HCT116 (cell line): ENCODE data around the gene KCNA2. TPM values are rescaled to one million over a fixed set of nuclear protein-coding genes. Genes with fewer than 3 reads are reported as not detected.

ENCODE experiments used
- ATAC-seq: fragments of 200-7000 bp; cut with Tn5 transposase; 2 replicates; pipeline ENCODE4 v1.9.1; 2020; ENCODE audit warnings: mild to moderate bottlenecking, moderate library complexity
- BruUV-seq: library from RNA; stranded (reverse); fragments of 400-500 nt; replicated peaks from 2 replicates; lab custom pipeline; 2021; lab: Mats Ljungman, UMichigan
- CTCF ChIA-PET: fragments of 300-600 bp; sonication (Branson Sonifier 250); formaldehyde crosslinking; loops from one replicate; lab custom pipeline; 2021; ENCODE audit warnings: antibody characterized with exemption; lab: Charles Lee
- POLR2A ChIA-PET: fragments of 300-600, 350-600 bp; sonication (Branson Sonifier 250); formaldehyde crosslinking; loops from one replicate; lab custom pipeline; 2021; ENCODE audit warnings: antibody characterized with exemption; lab: Charles Lee
- RAD21 ChIA-PET, 2 experiments: fragments of 300-600 bp; sonication (Branson Sonifier 250); formaldehyde crosslinking; loops; one replicate each; lab custom pipeline; 2023; ENCODE audit warnings: low total read pairs in 2 of 2; ENCODE audit not compliant: uncharacterized antibody in 2 of 2, unreplicated experiment in 2 of 2, low non-redundant PET in 1 of 2; lab: Charles Lee
- DNase-seq: peaks from one replicate; pipeline ENCODE4 v3.0.0-alpha.2; 2010; ENCODE audit warnings: low read depth, low spot score
- H2AFZ ChIP-seq: fragments of 200-600 bp; shearing (Covaris generic), sonication (generic); 2 replicates; pipeline ENCODE4 v1.6.1; 2017; ENCODE audit warnings: low read depth, mixed run types, mixed read lengths, antibody characterized with exemption, low read length; ENCODE audit not compliant: poor library complexity, severe bottlenecking
- H3K27ac ChIP-seq: 2 replicates; pipeline ENCODE4 v1.5.1; 2012; ENCODE audit warnings: low read depth, low read length
- H3K27me3 ChIP-seq: fragments of 200-600 bp; sonication (generic); 2 replicates; pipeline ENCODE4 v1.6.1; 2016; ENCODE audit warnings: mixed run types, low read length, mixed read lengths; ENCODE audit not compliant: insufficient read depth
- H3K36me3 ChIP-seq, 2 experiments: fragments of 200-500 bp in 1 of 2; fragments of 200-600 bp in 1 of 2; sonication (Bioruptor generic) in 1 of 2; sonication (generic) in 1 of 2; 2 replicates each; pipeline versions ENCODE4 v1.5.1 to v1.6.1; 2014 to 2016; ENCODE audit warnings: low read length in 2 of 2, inconsistent platforms in 1 of 2, mixed read lengths in 1 of 2, mixed run types in 1 of 2; ENCODE audit not compliant: insufficient read depth in 2 of 2, control insufficient read depth in 1 of 2
- H3K4me1 ChIP-seq, 2 experiments: fragments of 200-600 bp in 1 of 2; sonication (generic) in 1 of 2; 2 replicates each; pipeline versions ENCODE4 v1.5.1 to v1.6.1; 2012 to 2017; ENCODE audit warnings: low read length in 2 of 2, inconsistent platforms in 1 of 2, mild to moderate bottlenecking in 1 of 2, mixed read lengths in 1 of 2, mixed run types in 1 of 2, moderate library complexity in 1 of 2; ENCODE audit not compliant: insufficient read depth in 2 of 2, control insufficient read depth in 1 of 2
- H3K4me2 ChIP-seq: fragments of 200-600 bp; sonication (generic); 2 replicates; pipeline ENCODE4 v1.6.1; 2017; ENCODE audit warnings: mixed run types, low read length, mixed read lengths
- H3K4me3 ChIP-seq, 2 experiments: fragments of 200-600 bp in 1 of 2; sonication (generic) in 1 of 2; replicated peaks in 1 of 2; 2 replicates each; pipeline ENCODE4 v1.5.1; 2011 to 2016; ENCODE audit warnings: low read length in 2 of 2, control low read depth in 1 of 2, low read depth in 1 of 2, mild to moderate bottlenecking in 1 of 2, mixed read lengths in 1 of 2, mixed run types in 1 of 2
- H3K79me2 ChIP-seq: fragments of 200-600 bp; sonication (generic); 2 replicates; pipeline ENCODE4 v1.6.1; 2017; ENCODE audit warnings: mild to moderate bottlenecking, mixed run types, low read length, moderate library complexity, mixed read lengths; ENCODE audit not compliant: insufficient read depth
- H3K9ac ChIP-seq: fragments of 200-600 bp; sonication (generic); 2 replicates; pipeline ENCODE4 v1.6.1; 2016; ENCODE audit warnings: low read length, mixed read lengths
- H3K9me2 ChIP-seq: fragments of 200-600 bp; sonication (generic), shearing (Covaris generic); 2 replicates; pipeline ENCODE4 v1.6.1; 2017; ENCODE audit warnings: mixed run types, mild to moderate bottlenecking, moderate library complexity; ENCODE audit not compliant: insufficient read depth
- H3K9me3 ChIP-seq, 2 experiments: fragments of 200-500 bp in 1 of 2; fragments of 200-600 bp in 1 of 2; sonication (Bioruptor generic) in 1 of 2; sonication (generic) in 1 of 2; 2 replicates each; pipeline ENCODE4 v1.6.1; 2014 to 2017; ENCODE audit warnings: low read length in 2 of 2, mixed read lengths in 2 of 2, inconsistent platforms in 1 of 2, low read depth in 1 of 2, mild to moderate bottlenecking in 1 of 2, mixed run types in 1 of 2, moderate library complexity in 1 of 2; ENCODE audit not compliant: control insufficient read depth in 1 of 2, insufficient read depth in 1 of 2
- H4K20me1 ChIP-seq: fragments of 200-600 bp; sonication (generic), shearing (Covaris generic); 2 replicates; pipeline ENCODE4 v1.6.1; 2017; ENCODE audit warnings: mixed run types, mild to moderate bottlenecking, moderate library complexity; ENCODE audit not compliant: insufficient read depth
- ATF3 ChIP-seq: IDR thresholded peaks from 2 replicates; pipeline ENCODE4 v1.6.1; 2012
- CTCF ChIP-seq, 3 experiments: fragments of 200-600 bp in 1 of 3; sonication (generic) in 1 of 3; IDR thresholded peaks in 2 of 3; conservative IDR thresholded peaks in 1 of 3; 2 replicates each; pipeline ENCODE4 v1.5.1; 2012 to 2017; ENCODE audit warnings: low read depth in 2 of 3, low read length in 2 of 3, antibody characterized with exemption in 1 of 3, borderline replicate concordance in 1 of 3, control low read depth in 1 of 3, mild to moderate bottlenecking in 1 of 3, mixed read lengths in 1 of 3, mixed run types in 1 of 3, moderate library complexity in 1 of 3; ENCODE audit not compliant: insufficient read depth in 1 of 3
- EZH2 ChIP-seq: fragments of 200-600 bp; sonication (generic); IDR thresholded peaks from 2 replicates; pipeline ENCODE4 v1.6.1; 2017; ENCODE audit warnings: antibody characterized with exemption, mixed run types
- EZH2phosphoT487 ChIP-seq: fragments of 200-600 bp; IDR thresholded peaks from 2 replicates; pipeline ENCODE4 v1.6.1; 2018; ENCODE audit warnings: antibody characterized with exemption, borderline replicate concordance
- FOSL1 ChIP-seq: IDR thresholded peaks from 2 replicates; pipeline ENCODE4 v1.6.1; 2012; ENCODE audit warnings: low read depth
- JUND ChIP-seq: IDR thresholded peaks from 2 replicates; pipeline ENCODE4 v1.6.1; 2012
- MAX ChIP-seq: IDR thresholded peaks from 2 replicates; pipeline ENCODE4 v1.6.1; 2012
- RAD21 ChIP-seq: IDR thresholded peaks from 2 replicates; pipeline ENCODE4 v1.6.1; 2012; ENCODE audit warnings: low read depth, mild to moderate bottlenecking
- SIN3A ChIP-seq: IDR thresholded peaks from 2 replicates; pipeline ENCODE4 v1.6.1; 2012; ENCODE audit warnings: low read depth
- SP1 ChIP-seq: IDR thresholded peaks from 2 replicates; pipeline ENCODE4 v1.6.1; 2012; ENCODE audit warnings: low read depth
- YY1 ChIP-seq: IDR thresholded peaks from 2 replicates; pipeline ENCODE4 v1.6.1; 2011; ENCODE audit warnings: low read length, low read depth, moderate library complexity, mild to moderate bottlenecking; ENCODE audit not compliant: insufficient replicate concordance; ENCODE audit errors: extremely low read depth
- ZBTB33 ChIP-seq: IDR thresholded peaks from 2 replicates; pipeline ENCODE4 v1.6.1; 2011; ENCODE audit warnings: mild to moderate bottlenecking, low read length, moderate library complexity; ENCODE audit not compliant: insufficient replicate concordance; ENCODE audit errors: extremely low read depth
- ZFX ChIP-seq: fragments of 450-650 bp; IDR thresholded peaks from 2 replicates; pipeline ENCODE4 v1.6.1; 2017
- ZNF274 ChIP-seq: fragments of 200-500 bp; sonication (Bioruptor generic); IDR thresholded peaks from 2 replicates; pipeline ENCODE4 v1.6.1; 2014; ENCODE audit warnings: mild to moderate bottlenecking, low read depth, low read length, inconsistent platforms
- intact Hi-C: fragments of 100-400 bp; cut with micrococcal nuclease; formaldehyde crosslinking; loops from 2 replicates; pipeline ENCODE4 v1.10.0; 2022
- total RNA-seq: library from RNA; stranded (reverse); gene quantifications from one replicate; pipeline ENCODE4 v1.2.1, GENCODE V29; 2021; ENCODE audit not compliant: unreplicated experiment

Gene KCNA2
- total RNA-seq, 1 experiment from 2014 or later: not detected

- RAD21 ChIA-PET: no interaction called here
- Histone ChIP-seq H3K9me2 (no peaks in the 10 kb centered on the region), H3K79me2 (no peaks in the 10 kb centered on the region), H4K20me1 (no peaks in the 10 kb centered on the region), H3K27me3 (peaks cover 3% of the 10 kb centered on the region), H3K9me3 (no peaks in the 10 kb centered on the region), H3K27ac (no peak overlapping the region), H2AFZ (no peak overlapping the region), H3K4me3 (no peak overlapping the region), H3K4me2 (no peak overlapping the region), H3K4me1 (no peaks in the 10 kb centered on the region), H3K36me3 (no peaks in the 10 kb centered on the region), H3K9ac (no peak overlapping the region)
- DNase-seq (no peak), ATAC-seq (no peak)
- CTCF ChIA-PET: interaction anchor here (2.8 kb wide), 1 partner anchor 12 kb away, joined by 9 read pairs; no protein-coding TSS in a partner anchor
- POLR2A ChIA-PET: no interaction called here
- no peak for TF ChIP-seq JUND
- no TSS peak for BruUV-seq
- intact Hi-C loops: no loop called here
Measured at GRCh38 chr1:110608247-110608646, 2.1 kb upstream of the KCNA2 start.

GRCh38 chr1:110607536-110608230, 1.5 kb upstream of the KCNA2 start:
- Histone ChIP-seq H3K4me3 (no peak overlapping the region), H3K79me2 (no peaks in the 10 kb centered on the region), H3K9me2 (no peaks in the 10 kb centered on the region), H3K27me3 (peaks cover 3% of the 10 kb centered on the region), H4K20me1 (no peaks in the 10 kb centered on the region)
- BruUV-seq: no TSS peak
- CTCF ChIA-PET: no interaction called here
- DNase-seq: no peak
- no peak for TF ChIP-seq RAD21
- no peak for TF ChIP-seq ATF3
- no peak for TF ChIP-seq SIN3A
- TF ChIP-seq MAX: no peak
- TF ChIP-seq ZBTB33: no peak
- TF ChIP-seq CTCF (IDR thresholded peaks at IDR 0.05 in 2 of 3, conservative IDR thresholded peaks at IDR 0.05 in 1 of 3; ENCODE audit: borderline replicate concordance in 1 of 3, insufficient read depth in 1 of 3, low read depth in 2 of 3, low read length in 2 of 3): no peak
- no peak for TF ChIP-seq SP1
- no peak for TF ChIP-seq YY1
- no peak for TF ChIP-seq EZH2
- TF ChIP-seq FOSL1: no peak
- no peak for TF ChIP-seq EZH2phosphoT487
- TF ChIP-seq ZNF274: no peak
- no peak for TF ChIP-seq ZFX
- no peak for TF ChIP-seq JUND
- TF ChIP-seq, all 23 proteins: peak for 0
- H3K4me1 ChIP-seq: no peaks in the 10 kb centered on the region
- ATAC-seq: no peak
- RAD21 ChIA-PET: no interaction called here
- H3K36me3 ChIP-seq: no peaks in the 10 kb centered on the region
- intact Hi-C loops: no loop called here
- H3K9ac ChIP-seq: no peak overlapping the region
- H3K27ac ChIP-seq: no peak overlapping the region
- no peaks in the 10 kb centered on the region for H3K9me3 ChIP-seq
- H2AFZ ChIP-seq: no peak overlapping the region
- no peak overlapping the region for H3K4me2 ChIP-seq
- POLR2A ChIA-PET: no interaction called here
